ENCODE data around the gene RPH3AL.
A peak's percentile ranks its signal among the peaks of the same experiment; 100 is the strongest.

RPH3AL gene

GRCh38 chr17:313231-313630, 39.4 kb downstream of the RPH3AL start:
- Histone ChIP-seq H3K23ac (ENCODE audit: low read depth, low read length, poor library complexity) (no peak overlapping the region), H3K4me1 (ENCODE audit: control insufficient read depth in 2 of 2, insufficient read depth in 1 of 2, low read depth in 1 of 2, low read length in 2 of 2) (peaks cover 12 to 37% of the 10 kb centered on the region in 2 donors), H3K4me3 (ENCODE audit: low read length in 2 of 2) (no peak overlapping the region), H3K27me3 (ENCODE audit: control insufficient read depth in 3 of 3, insufficient read depth in 3 of 3, low read depth in 1 of 3, low read length in 3 of 3) (no peaks in the 10 kb centered on the region), H2AFZ (ENCODE audit: low read length) (no peak overlapping the region), H4K91ac (ENCODE audit: low read depth, low read length, poor library complexity) (no peak overlapping the region), H3K9ac (ENCODE audit: low read depth, low read length, poor library complexity) (no peak overlapping the region), H3K14ac (ENCODE audit: low read length) (no peak overlapping the region), H3K4me2 (ENCODE audit: insufficient read depth, low read length, poor library complexity, severe bottlenecking) (no peak overlapping the region), H2BK120ac (ENCODE audit: low read depth, low read length) (no peak overlapping the region), H3K79me1 (ENCODE audit: low read depth, low read length) (peaks cover 4% of the 10 kb centered on the region), H2BK15ac (ENCODE audit: low read length) (peak overlapping the region; percentile 65), H3K18ac (ENCODE audit: low read length) (peak overlapping the region; percentile 38), H3K27ac (replicated peaks; ENCODE audit: low read length) (no peak overlapping the region), H2BK5ac (ENCODE audit: low read length) (peak overlapping the region; percentile 55), H2AK5ac (ENCODE audit: low read depth, low read length) (peak overlapping the region; percentile 72), H4K8ac (ENCODE audit: low read depth, low read length) (no peak overlapping the region), H3K36me3 (replicated peaks in 1 of 2; ENCODE audit: control insufficient read depth in 2 of 2, insufficient read depth in 2 of 2, low read length in 2 of 2) (peaks cover 0 to 5% of the 10 kb centered on the region in 2 donors), H3K4ac (ENCODE audit: low read length) (no peak overlapping the region), H2BK12ac (ENCODE audit: low read length) (peak overlapping the region; percentile 18), H3K9me3 (replicated peaks in 1 of 2; ENCODE audit: control insufficient read depth in 2 of 2, insufficient read depth in 1 of 2, low read depth in 1 of 2, low read length in 2 of 2) (peaks cover 1 to 6% of the 10 kb centered on the region in 2 donors)
- no CpG with 5 or more reads among the region's 10 CpGs for WGBS, 2 donors (ENCODE audit: extremely low coverage in 2 of 2, insufficient read length in 2 of 2, insufficient replicate concordance in 1 of 2)
- DNase-seq (ENCODE audit: low spot score): no peak

- no peaks in the 10 kb centered on the region for H3K27me3 ChIP-seq (ENCODE audit: control insufficient read depth in 3 of 3, insufficient read depth in 3 of 3, low read depth in 1 of 3, low read length in 3 of 3)
- H2BK5ac ChIP-seq (ENCODE audit: low read length): peak overlapping the region; percentile 55
- peaks cover 4% of the 10 kb centered on the region for H3K79me1 ChIP-seq (ENCODE audit: low read depth, low read length)
- peak overlapping the region; percentile 65 for H2BK15ac ChIP-seq (ENCODE audit: low read length)
- no peak overlapping the region for H3K4ac ChIP-seq (ENCODE audit: low read length)
- peak overlapping the region; percentile 72 for H2AK5ac ChIP-seq (ENCODE audit: low read depth, low read length)
- no peak overlapping the region for H3K4me3 ChIP-seq (ENCODE audit: low read length in 2 of 2)
- H2BK120ac ChIP-seq (ENCODE audit: low read depth, low read length): no peak overlapping the region
- WGBS, 2 donors (ENCODE audit: extremely low coverage in 2 of 2, insufficient read length in 2 of 2, insufficient replicate concordance in 1 of 2): no CpG with 5 or more reads among the region's 18 CpGs
- H3K4me1 ChIP-seq (ENCODE audit: control insufficient read depth in 2 of 2, insufficient read depth in 1 of 2, low read depth in 1 of 2, low read length in 2 of 2): peaks cover 17 to 43% of the 10 kb centered on the region in 2 donors
- H3K4me2 ChIP-seq (ENCODE audit: insufficient read depth, low read length, poor library complexity, severe bottlenecking): no peak overlapping the region
- no peak overlapping the region for H2BK12ac ChIP-seq (ENCODE audit: low read length)
- H3K27ac ChIP-seq (replicated peaks; ENCODE audit: low read length): peak overlapping the region; percentile 95
- DNase-seq (ENCODE audit: low spot score): no peak
- no peak overlapping the region for H3K23ac ChIP-seq (ENCODE audit: low read depth, low read length, poor library complexity)
- H4K8ac ChIP-seq (ENCODE audit: low read depth, low read length): no peak overlapping the region
- H3K36me3 ChIP-seq (replicated peaks in 1 of 2; ENCODE audit: control insufficient read depth in 2 of 2, insufficient read depth in 2 of 2, low read length in 2 of 2): peaks cover 0 to 5% of the 10 kb centered on the region in 2 donors
- peaks cover 0 to 4% of the 10 kb centered on the region in 2 donors for H3K9me3 ChIP-seq (replicated peaks in 1 of 2; ENCODE audit: control insufficient read depth in 2 of 2, insufficient read depth in 1 of 2, low read depth in 1 of 2, low read length in 2 of 2)
- peak overlapping the region; percentile 55 for H3K18ac ChIP-seq (ENCODE audit: low read length)
- no peak overlapping the region for H2AFZ ChIP-seq (ENCODE audit: low read length)
- no peak overlapping the region for H3K9ac ChIP-seq (ENCODE audit: low read depth, low read length, poor library complexity)
- H4K91ac ChIP-seq (ENCODE audit: low read depth, low read length, poor library complexity): no peak overlapping the region
- H3K14ac ChIP-seq (ENCODE audit: low read length): no peak overlapping the region
Observed at GRCh38 chr17:312476-313148, 40.0 kb downstream of the RPH3AL start.

- no peak overlapping the region for H3K9ac ChIP-seq (ENCODE audit: low read depth, low read length, poor library complexity)
- H2BK120ac ChIP-seq (ENCODE audit: low read depth, low read length): no peak overlapping the region
- peaks cover 2% of the 10 kb centered on the region for H3K79me1 ChIP-seq (ENCODE audit: low read depth, low read length)
- H3K14ac ChIP-seq (ENCODE audit: low read length): no peak overlapping the region
- H2BK12ac ChIP-seq (ENCODE audit: low read length): no peak overlapping the region
- no peak overlapping the region for H3K4me2 ChIP-seq (ENCODE audit: insufficient read depth, low read length, poor library complexity, severe bottlenecking)
- peak overlapping the region; percentile 95 for H3K27ac ChIP-seq (replicated peaks; ENCODE audit: low read length)
- no peak overlapping the region for H2AK5ac ChIP-seq (ENCODE audit: low read depth, low read length)
- H3K4me3 ChIP-seq (ENCODE audit: low read length in 2 of 2): no peak overlapping the region
- no peak overlapping the region for H3K23ac ChIP-seq (ENCODE audit: low read depth, low read length, poor library complexity)
- H3K18ac ChIP-seq (ENCODE audit: low read length): peak overlapping the region; percentile 91
- H2BK15ac ChIP-seq (ENCODE audit: low read length): no peak overlapping the region
- H3K27me3 ChIP-seq (ENCODE audit: control insufficient read depth in 3 of 3, insufficient read depth in 3 of 3, low read depth in 1 of 3, low read length in 3 of 3): no peaks in the 10 kb centered on the region
- WGBS, 2 donors (ENCODE audit: extremely low coverage in 2 of 2, insufficient read length in 2 of 2, insufficient replicate concordance in 1 of 2): no CpG with 5 or more reads among the region's 20 CpGs
- H3K9me3 ChIP-seq (replicated peaks in 1 of 2; ENCODE audit: control insufficient read depth in 2 of 2, insufficient read depth in 1 of 2, low read depth in 1 of 2, low read length in 2 of 2): peaks cover 0 to 4% of the 10 kb centered on the region in 2 donors
- H2AFZ ChIP-seq (ENCODE audit: low read length): no peak overlapping the region
- no peak for DNase-seq (ENCODE audit: low spot score)
- H3K4me1 ChIP-seq (ENCODE audit: control insufficient read depth in 2 of 2, insufficient read depth in 1 of 2, low read depth in 1 of 2, low read length in 2 of 2): peaks cover 21 to 47% of the 10 kb centered on the region in 2 donors
- no peak overlapping the region for H4K91ac ChIP-seq (ENCODE audit: low read depth, low read length, poor library complexity)
- H4K8ac ChIP-seq (ENCODE audit: low read depth, low read length): no peak overlapping the region
- no peak overlapping the region for H3K4ac ChIP-seq (ENCODE audit: low read length)
- H3K36me3 ChIP-seq (replicated peaks in 1 of 2; ENCODE audit: control insufficient read depth in 2 of 2, insufficient read depth in 2 of 2, low read length in 2 of 2): peaks cover 0 to 5% of the 10 kb centered on the region in 2 donors
- H2BK5ac ChIP-seq (ENCODE audit: low read length): no peak overlapping the region
Observed at GRCh38 chr17:311119-311782, 41.4 kb downstream of the RPH3AL start.
